MM.1S (cell line): ENCODE results near the gene ITGA2.

ENCODE experiments used
- DNase-seq: peaks from one replicate; pipeline ENCODE4 v3.0.0-alpha.2; 2015
- H2AFZ ChIP-seq: fragments of 300-600 bp; sonication (generic); 2 replicates; pipeline ENCODE4 v1.6.0; 2016; ENCODE audit warnings: antibody characterized with exemption, low read length
- H3F3A ChIP-seq: fragments of 300-600 bp; sonication (generic); 2 replicates; pipeline ENCODE4 v1.6.1; 2016; ENCODE audit warnings: mild to moderate bottlenecking, antibody characterized with exemption, low read length, moderate library complexity, mixed read lengths; ENCODE audit not compliant: insufficient read depth
- H3K27ac ChIP-seq: fragments of 300-600 bp; sonication (generic); 2 replicates; pipeline ENCODE4 v1.5.1; 2016; ENCODE audit warnings: mild to moderate bottlenecking, low read length
- H3K27me3 ChIP-seq: fragments of 300-600 bp; sonication (generic); replicated peaks from 2 replicates; pipeline ENCODE4 v1.6.0; 2016; ENCODE audit warnings: low read length; ENCODE audit not compliant: insufficient read depth
- H3K36me3 ChIP-seq: fragments of 300-600 bp; sonication (generic); replicated peaks from 2 replicates; pipeline ENCODE4 v1.6.1; 2016; ENCODE audit warnings: mild to moderate bottlenecking, low read length, mixed read lengths; ENCODE audit not compliant: insufficient read depth
- H3K4me1 ChIP-seq: fragments of 300-600 bp; sonication (generic); 2 replicates; pipeline ENCODE4 v1.6.1; 2016; ENCODE audit warnings: low read length, mixed read lengths
- H3K4me2 ChIP-seq: fragments of 300-600 bp; sonication (generic); 2 replicates; pipeline ENCODE4 v1.6.0; 2016; ENCODE audit warnings: low read depth, low read length
- H3K4me3 ChIP-seq: fragments of 300-600 bp; sonication (generic); 2 replicates; pipeline ENCODE4 v1.5.1; 2016; ENCODE audit warnings: low read length, mixed read lengths
- H3K79me2 ChIP-seq: fragments of 300-600 bp; sonication (generic); 2 replicates; pipeline ENCODE4 v1.6.1; 2016; ENCODE audit warnings: mixed run types, low read length, mixed read lengths
- H3K9ac ChIP-seq: fragments of 300-600 bp; sonication (generic); 2 replicates; pipeline ENCODE4 v1.6.1; 2016; ENCODE audit warnings: low read length, mixed read lengths
- H3K9me2 ChIP-seq: fragments of 300-600 bp; sonication (generic); replicated peaks from 2 replicates; pipeline ENCODE4 v1.6.1; 2016; ENCODE audit warnings: mild to moderate bottlenecking, low read length, mixed read lengths; ENCODE audit not compliant: insufficient read depth
- H3K9me3 ChIP-seq: fragments of 300-600 bp; sonication (generic); replicated peaks from 2 replicates; pipeline ENCODE4 v1.6.1; 2016; ENCODE audit warnings: mild to moderate bottlenecking, low read length, mixed read lengths; ENCODE audit not compliant: insufficient read depth
- H4K20me1 ChIP-seq: fragments of 300-600 bp; sonication (generic); 2 replicates; pipeline ENCODE4 v1.6.1; 2016; ENCODE audit warnings: mild to moderate bottlenecking, low read length, moderate library complexity, mixed read lengths; ENCODE audit not compliant: insufficient read depth
- EZH2 ChIP-seq: fragments of 300-600 bp; sonication (generic); optimal IDR thresholded peaks from 2 replicates; pipeline ENCODE3; 2017; ENCODE audit warnings: low read depth, mild to moderate bottlenecking, antibody characterized with exemption, low read length, mixed read lengths
- EZH2phosphoT487 ChIP-seq: fragments of 300-600 bp; sonication (generic); IDR thresholded peaks from 2 replicates; pipeline ENCODE4 v1.6.1; 2018; ENCODE audit warnings: antibody characterized with exemption, low read length
- TF ChIP-seq, protein P1 (sequence below): fragments of 300-600 bp; sonication (generic); IDR thresholded peaks from 2 replicates; pipeline ENCODE4 v1.5.1; 2016; ENCODE audit warnings: antibody characterized with exemption, low read length, mixed read lengths

Gene ITGA2

DNA sequence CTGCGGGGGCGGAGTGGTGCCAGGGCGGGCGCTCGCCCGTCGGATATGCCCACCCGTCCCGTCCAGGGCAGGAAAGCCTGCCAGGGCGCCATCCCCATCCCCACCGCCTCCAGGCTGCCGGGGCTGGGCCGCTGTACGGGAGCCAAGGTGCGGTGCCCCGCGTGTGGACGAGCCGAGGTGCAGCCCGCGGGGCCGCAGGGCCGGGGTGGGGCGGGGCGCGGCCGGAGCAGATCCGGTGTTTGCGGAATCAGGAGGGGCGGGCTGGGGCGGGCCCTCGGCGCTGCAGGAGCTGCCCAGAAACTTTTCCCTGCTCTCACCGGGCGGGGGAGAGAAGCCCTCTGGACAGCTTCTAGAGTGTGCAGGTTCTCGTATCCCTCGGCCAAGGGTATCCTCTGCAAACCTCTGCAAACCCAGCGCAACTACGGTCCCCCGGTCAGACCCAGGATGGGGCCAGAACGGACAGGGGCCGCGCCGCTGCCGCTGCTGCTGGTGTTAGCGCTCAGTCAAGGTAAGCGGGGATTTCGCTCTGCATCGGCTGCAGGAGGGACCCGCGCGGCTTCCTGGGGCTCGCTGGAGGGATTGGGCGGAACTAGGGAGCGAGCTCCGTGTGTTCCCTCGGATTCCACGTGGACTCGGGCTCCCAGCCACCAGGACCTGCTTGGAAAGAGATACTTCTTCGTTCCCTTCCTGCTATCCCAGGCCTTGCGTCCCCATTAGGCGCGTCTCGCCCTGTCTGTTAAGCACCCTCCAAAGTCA is at the start of gene ITGA2:
ITGA2 (plus strand) TSS at position 328 of the 756 bp plus-strand sequence; CDS start at position 445, 117 bp downstream.
- no peaks in the 10 kb centered on the region for H3K9me3 ChIP-seq
- H3K9me2 ChIP-seq, result no peaks in the 10 kb centered on the region
- H3K27ac ChIP-seq, result no peak within 1 kb of the TSS
- peak; percentile 48 for DNase-seq
- H4K20me1 ChIP-seq, result no peaks in the 10 kb centered on the region
- H3K9ac ChIP-seq, result peak within 1 kb of the TSS; percentile 33; the same call in 1 of the 2 replicates
- no peaks in the 10 kb centered on the region for H3K79me2 ChIP-seq
- peaks cover 8% of the 10 kb centered on the region for H3K27me3 ChIP-seq
- TF ChIP-seq EZH2phosphoT487 (no peak), EZH2 (no peak)
- TF ChIP-seq, protein P1, sequence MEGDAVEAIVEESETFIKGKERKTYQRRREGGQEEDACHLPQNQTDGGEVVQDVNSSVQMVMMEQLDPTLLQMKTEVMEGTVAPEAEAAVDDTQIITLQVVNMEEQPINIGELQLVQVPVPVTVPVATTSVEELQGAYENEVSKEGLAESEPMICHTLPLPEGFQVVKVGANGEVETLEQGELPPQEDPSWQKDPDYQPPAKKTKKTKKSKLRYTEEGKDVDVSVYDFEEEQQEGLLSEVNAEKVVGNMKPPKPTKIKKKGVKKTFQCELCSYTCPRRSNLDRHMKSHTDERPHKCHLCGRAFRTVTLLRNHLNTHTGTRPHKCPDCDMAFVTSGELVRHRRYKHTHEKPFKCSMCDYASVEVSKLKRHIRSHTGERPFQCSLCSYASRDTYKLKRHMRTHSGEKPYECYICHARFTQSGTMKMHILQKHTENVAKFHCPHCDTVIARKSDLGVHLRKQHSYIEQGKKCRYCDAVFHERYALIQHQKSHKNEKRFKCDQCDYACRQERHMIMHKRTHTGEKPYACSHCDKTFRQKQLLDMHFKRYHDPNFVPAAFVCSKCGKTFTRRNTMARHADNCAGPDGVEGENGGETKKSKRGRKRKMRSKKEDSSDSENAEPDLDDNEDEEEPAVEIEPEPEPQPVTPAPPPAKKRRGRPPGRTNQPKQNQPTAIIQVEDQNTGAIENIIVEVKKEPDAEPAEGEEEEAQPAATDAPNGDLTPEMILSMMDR, result no peak
- H3K4me3 ChIP-seq, result peak within 1 kb of the TSS; percentile 81
- H3F3A ChIP-seq, result no peaks in the 10 kb centered on the region
- H3K4me2 ChIP-seq, result peak within 1 kb of the TSS; percentile 89
- H2AFZ ChIP-seq, result peak within 1 kb of the TSS; percentile 86
- H3K36me3 ChIP-seq, result no peaks in the 10 kb centered on the region
- no peaks in the 10 kb centered on the region for H3K4me1 ChIP-seq

DNA sequence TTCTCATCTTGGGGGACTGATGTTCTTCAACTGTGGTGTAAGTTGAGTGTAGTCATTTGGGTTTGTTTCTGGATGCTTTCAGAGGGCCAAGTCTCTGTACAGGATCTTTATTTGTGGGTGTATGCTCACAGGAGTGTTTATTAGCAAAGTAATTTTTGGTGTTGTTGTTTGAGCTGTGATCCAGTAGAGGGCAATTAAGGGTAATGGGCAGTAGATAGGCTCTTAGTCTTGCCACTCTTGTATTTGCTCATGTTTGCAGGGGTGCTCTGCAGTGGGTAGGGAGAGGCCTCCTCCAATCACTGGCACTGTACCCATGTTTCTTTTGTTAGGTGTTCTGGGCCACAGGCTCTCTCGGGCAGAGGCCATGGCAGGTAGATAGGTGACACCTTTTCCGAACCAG is 45.9 kb upstream of the ITGA2 start:
- no peaks in the 10 kb centered on the region for H3K4me1 ChIP-seq
- no peaks in the 10 kb centered on the region for H3K36me3 ChIP-seq
- H4K20me1 ChIP-seq, result no peaks in the 10 kb centered on the region
- H3K9ac ChIP-seq, result no peak overlapping the region
- H3K4me3 ChIP-seq, result no peak overlapping the region
- no peaks in the 10 kb centered on the region for H3K79me2 ChIP-seq
- H3K27ac ChIP-seq, result no peak overlapping the region
- H3K4me2 ChIP-seq, result no peak overlapping the region
- no peaks in the 10 kb centered on the region for H3K27me3 ChIP-seq
- DNase-seq, result peak; percentile 14
- TF ChIP-seq, protein P1, result peak; percentile 30
- TF ChIP-seq EZH2, result no peak
- no peak for TF ChIP-seq EZH2phosphoT487
- H3K9me3 ChIP-seq, result no peaks in the 10 kb centered on the region
- H2AFZ ChIP-seq, result no peak overlapping the region
- no peaks in the 10 kb centered on the region for H3K9me2 ChIP-seq
- H3F3A ChIP-seq, result no peaks in the 10 kb centered on the region

DNA sequence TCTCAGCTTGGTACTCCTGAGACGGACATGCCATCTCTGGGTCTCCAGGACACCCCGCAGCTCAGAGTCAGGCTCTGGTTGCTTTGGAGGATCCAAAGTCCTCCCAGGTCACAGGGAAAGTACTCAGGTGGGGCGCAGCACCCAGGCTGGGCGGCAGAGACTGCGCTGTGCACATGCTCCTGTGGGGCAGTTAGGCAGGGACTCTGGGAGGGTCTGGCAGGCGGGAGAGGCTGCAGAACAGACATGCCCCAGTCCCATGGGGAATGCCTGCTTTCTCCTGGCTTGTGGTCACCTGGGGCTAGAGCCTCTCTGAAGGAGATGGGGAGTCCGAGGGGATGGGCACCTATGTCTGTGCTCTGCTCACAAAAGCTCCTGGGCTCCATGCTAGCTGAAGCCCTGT is 45.3 kb upstream of the ITGA2 start:
- no peak for DNase-seq
- H3K79me2 ChIP-seq, result no peaks in the 10 kb centered on the region
- no peak overlapping the region for H3K9ac ChIP-seq
- H3K4me2 ChIP-seq, result no peak overlapping the region
- no peaks in the 10 kb centered on the region for H3K9me3 ChIP-seq
- no peaks in the 10 kb centered on the region for H3K4me1 ChIP-seq
- H3K27ac ChIP-seq, result no peak overlapping the region
- no peaks in the 10 kb centered on the region for H3K36me3 ChIP-seq
- H2AFZ ChIP-seq, result no peak overlapping the region
- no peak overlapping the region for H3K4me3 ChIP-seq
- no peaks in the 10 kb centered on the region for H4K20me1 ChIP-seq
- no peaks in the 10 kb centered on the region for H3F3A ChIP-seq
- no peaks in the 10 kb centered on the region for H3K9me2 ChIP-seq
- no peaks in the 10 kb centered on the region for H3K27me3 ChIP-seq
- TF ChIP-seq, protein P1, result no peak
- TF ChIP-seq EZH2phosphoT487 (no peak), EZH2 (no peak)
